ENCODE measurements around the gene NDUFA11. TPM values are rescaled to one million over a fixed set of nuclear protein-coding genes. Genes with fewer than 3 reads are reported as not detected.

The NDUFA11 gene
- total and polyA plus RNA-seq, 9 of the 15 experiments (the other 6 are each of a cell fraction or from before 2014, with no cell fraction given), result 63.3 to 486 (median 274) TPM

DNA sequence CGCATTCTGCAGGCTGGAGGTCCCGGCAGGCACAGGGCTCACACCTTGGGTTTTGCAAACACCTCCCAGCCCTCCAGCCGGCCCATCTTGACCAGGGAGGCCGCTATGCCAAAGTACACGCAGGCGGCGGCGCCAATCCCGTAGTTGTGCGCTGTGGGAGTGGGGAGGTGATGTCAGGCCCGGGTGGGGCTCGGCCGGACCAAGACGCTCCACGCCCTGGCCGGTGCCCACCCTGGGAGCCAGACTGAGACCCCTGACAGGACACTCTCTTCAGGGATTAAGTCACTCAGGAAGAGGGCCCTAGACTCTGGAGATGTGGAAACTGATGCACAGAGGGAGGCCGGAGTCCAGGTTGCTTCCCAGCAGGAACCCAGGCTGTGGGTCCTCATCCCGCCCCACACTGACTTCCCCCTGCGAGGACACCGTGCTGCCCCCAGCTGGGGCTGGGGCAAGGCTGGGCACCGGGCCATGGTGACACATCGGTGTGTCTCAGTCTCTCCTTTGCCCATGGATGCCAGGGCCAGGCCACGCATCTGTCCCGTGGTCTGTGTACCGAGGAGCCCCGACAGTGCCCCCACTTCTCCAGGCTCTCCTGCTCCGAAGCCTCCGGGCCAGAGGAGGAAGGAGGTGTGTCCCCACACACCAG lies 8.8 kb downstream of the NDUFA11 start (continued):
- TF ChIP-seq, protein P1, sequence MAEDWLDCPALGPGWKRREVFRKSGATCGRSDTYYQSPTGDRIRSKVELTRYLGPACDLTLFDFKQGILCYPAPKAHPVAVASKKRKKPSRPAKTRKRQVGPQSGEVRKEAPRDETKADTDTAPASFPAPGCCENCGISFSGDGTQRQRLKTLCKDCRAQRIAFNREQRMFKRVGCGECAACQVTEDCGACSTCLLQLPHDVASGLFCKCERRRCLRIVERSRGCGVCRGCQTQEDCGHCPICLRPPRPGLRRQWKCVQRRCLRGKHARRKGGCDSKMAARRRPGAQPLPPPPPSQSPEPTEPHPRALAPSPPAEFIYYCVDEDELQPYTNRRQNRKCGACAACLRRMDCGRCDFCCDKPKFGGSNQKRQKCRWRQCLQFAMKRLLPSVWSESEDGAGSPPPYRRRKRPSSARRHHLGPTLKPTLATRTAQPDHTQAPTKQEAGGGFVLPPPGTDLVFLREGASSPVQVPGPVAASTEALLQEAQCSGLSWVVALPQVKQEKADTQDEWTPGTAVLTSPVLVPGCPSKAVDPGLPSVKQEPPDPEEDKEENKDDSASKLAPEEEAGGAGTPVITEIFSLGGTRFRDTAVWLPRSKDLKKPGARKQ (CRISPR knock-in tag; IDR thresholded peaks at IDR 0.05), result no peak
- TF ChIP-seq NUFIP1 (IDR thresholded peaks at IDR 0.05; ENCODE audit: partially characterized antibody), result no peak
- no peak for TF ChIP-seq TGIF2 (CRISPR knock-in tag; IDR thresholded peaks at IDR 0.05)
- no peak for TF ChIP-seq ARHGAP35 (IDR thresholded peaks at IDR 0.05; ENCODE audit: partially characterized antibody)

DNA sequence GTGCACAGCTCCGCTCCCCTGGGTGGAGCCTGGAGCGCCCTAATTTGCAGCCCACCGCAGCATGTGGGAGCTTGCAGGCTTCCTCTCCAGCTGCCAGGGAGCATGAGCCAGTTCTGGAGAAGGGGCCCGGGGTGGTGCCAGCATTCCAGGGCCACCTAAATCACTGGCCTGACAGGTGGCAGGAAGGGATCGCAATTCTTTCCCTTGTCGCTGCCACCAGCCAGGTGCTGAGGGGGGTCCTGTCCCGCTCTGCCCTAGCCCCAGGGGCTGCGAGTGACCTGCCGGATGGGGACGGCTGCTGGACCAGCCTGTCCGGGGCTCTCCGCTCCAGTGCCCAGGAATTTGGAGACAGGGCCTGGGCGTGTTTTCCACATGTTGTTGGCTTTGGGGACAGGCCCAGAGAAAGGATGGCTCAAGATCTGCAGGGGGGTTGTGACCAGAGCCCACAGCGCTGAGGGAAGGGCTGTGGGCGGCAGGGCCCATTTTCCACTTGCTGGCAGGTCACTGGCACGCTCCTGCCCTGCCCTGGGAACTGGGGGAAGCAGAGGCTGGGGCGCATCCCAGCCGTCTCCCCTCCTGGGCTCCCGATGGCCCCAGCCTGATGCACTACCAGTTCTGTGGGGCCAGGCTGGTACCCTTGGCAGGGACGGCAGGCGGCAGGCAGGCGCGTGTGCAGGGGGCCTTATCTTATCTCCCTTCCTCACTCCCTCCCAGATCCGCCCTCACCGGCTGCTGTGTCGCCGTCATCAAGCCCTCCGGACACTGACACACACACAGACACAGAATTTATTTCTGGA lies 9.5 kb downstream of the NDUFA11 start:
- H3K9ac ChIP-seq (ENCODE audit: insufficient read depth in 1 of 2, low read depth in 2 of 2, low read length in 2 of 2), result peak overlapping the region in 1 of 2 experiments; percentile 86; a peak in 2 of 4 replicates
- FAIRE-seq, result peak; percentile 69
- no peak for TF ChIP-seq MTF1 (CRISPR knock-in tag; IDR thresholded peaks at IDR 0.05; ENCODE audit: borderline replicate concordance)
- TF ChIP-seq RBFOX2 (IDR thresholded peaks at IDR 0.05; ENCODE audit: low read depth, low read length), result peak; percentile 57
- no peak for TF ChIP-seq CREB1 (IDR thresholded peaks at IDR 0.05)
- TF ChIP-seq CREB1 (CRISPR knock-in tag; IDR thresholded peaks at IDR 0.05), result peak; percentile 40; the same call in 1 of the 2 replicates
- TF ChIP-seq, protein P2, sequence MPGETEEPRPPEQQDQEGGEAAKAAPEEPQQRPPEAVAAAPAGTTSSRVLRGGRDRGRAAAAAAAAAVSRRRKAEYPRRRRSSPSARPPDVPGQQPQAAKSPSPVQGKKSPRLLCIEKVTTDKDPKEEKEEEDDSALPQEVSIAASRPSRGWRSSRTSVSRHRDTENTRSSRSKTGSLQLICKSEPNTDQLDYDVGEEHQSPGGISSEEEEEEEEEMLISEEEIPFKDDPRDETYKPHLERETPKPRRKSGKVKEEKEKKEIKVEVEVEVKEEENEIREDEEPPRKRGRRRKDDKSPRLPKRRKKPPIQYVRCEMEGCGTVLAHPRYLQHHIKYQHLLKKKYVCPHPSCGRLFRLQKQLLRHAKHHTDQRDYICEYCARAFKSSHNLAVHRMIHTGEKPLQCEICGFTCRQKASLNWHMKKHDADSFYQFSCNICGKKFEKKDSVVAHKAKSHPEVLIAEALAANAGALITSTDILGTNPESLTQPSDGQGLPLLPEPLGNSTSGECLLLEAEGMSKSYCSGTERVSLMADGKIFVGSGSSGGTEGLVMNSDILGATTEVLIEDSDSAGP (CRISPR knock-in tag; IDR thresholded peaks at IDR 0.05), result no peak
- TF ChIP-seq TBL1XR1 (IDR thresholded peaks at IDR 0.05; ENCODE audit: low read length in 2 of 2), result 0 out of 4 replicates have a peak, but pooled peaks of 1 of the 2 experiments have one; percentile 38
- peak in 1 of 2 experiments; percentile 39; a peak in 1 of 4 replicates for TF ChIP-seq HDAC1 (IDR thresholded peaks at IDR 0.05)
- no peak for TF ChIP-seq RBM39 (optimal IDR thresholded peaks at IDR 0.05; ENCODE audit: low read depth, low read length)
- no peak for TF ChIP-seq NFE2L1 (tag; IDR thresholded peaks at IDR 0.05; ENCODE audit: borderline replicate concordance, low read depth)
- TF ChIP-seq CTBP1 (IDR thresholded peaks at IDR 0.05; ENCODE audit: borderline replicate concordance), result peak; percentile 38; the same call in 1 of the 2 replicates

More for the DNA sequence above, 9.5 kb downstream of the NDUFA11 start:
- Histone ChIP-seq H3K36me3 (ENCODE audit: control insufficient read depth, insufficient read depth, low read length) (peaks cover 33% of the 10 kb centered on the region; the same call in 2 of the 3 replicates), H3K4me2 (ENCODE audit: insufficient read depth, low read length) (peak overlapping the region; percentile 21; the same call in 1 of the 2 replicates), H3K79me2 (ENCODE audit: control insufficient read depth, insufficient read depth, low read length) (peaks cover 6% of the 10 kb centered on the region; the same call in 2 of the 3 replicates), H3K9me3 (replicated peaks; ENCODE audit: control insufficient read depth, insufficient read depth, low read depth, low read length) (no peaks in the 10 kb centered on the region), H4K20me1 (replicated peaks; ENCODE audit: control insufficient read depth, insufficient read depth, low read length) (peaks cover 30% of the 10 kb centered on the region), H3K9me1 (ENCODE audit: control insufficient read depth, insufficient read depth, low read length) (peaks cover 5% of the 10 kb centered on the region), H3K4me3 (no peak overlapping the region), H3K27ac (ENCODE audit: extremely low read depth, low read depth, low read length) (no peak overlapping the region), H2AFZ (ENCODE audit: low read depth, low read length) (no peak overlapping the region), H3K4me1 (replicated peaks in 1 of 2; ENCODE audit: control insufficient read depth in 2 of 2, insufficient read depth in 2 of 2, low read length in 2 of 2) (peaks cover 16 to 73% of the 10 kb centered on the region in 2 experiments), H3K27me3 (ENCODE audit: control insufficient read depth in 2 of 2, insufficient read depth in 2 of 2, low read length in 2 of 2) (no peaks in the 10 kb centered on the region)
- peak; percentile 69 for ATAC-seq
- POLR2A ChIA-PET, result interaction anchor here (0.6 to 4.2 kb wide), 3 partner anchors 10 to 814 kb away, joined by 4 to 28 read pairs (median 5); partner anchors contain the start of genes NDUFA11 and VMAC
- TSS peak; percentile 23 for BruUV-seq (replicated peaks)
- in situ Hi-C loops (cut with MboI) (loop anchor here (5.0 kb wide), 1 partner anchor 92 kb away; no protein-coding TSS in a partner anchor), intact Hi-C loops (cut with micrococcal nuclease) (no loop called here)
- CTCF ChIA-PET (ENCODE audit: low intra/inter-chr PET ratio), result interaction anchor here (3.9 kb wide), 1 partner anchor 89 kb away, joined by 48 read pairs; the partner anchor contains the start of gene NRTN
- 49% methylated on average over 25 of the region's 28 CpGs for WGBS (ENCODE audit: insufficient coverage, low coverage, missing lambda C conversion rate)
- peak; percentile 50 to 76 (median 66) for DNase-seq (ENCODE audit: extremely low read depth in 1 of 4, low spot score in 3 of 4)

Data from K562 (cell line).